Nephron progenitor cell (in vitro differentiated cells): ENCODE data around the gene ITGB7.
"Not testable (repeated sequence)": the region's sequence is repeated elsewhere in the genome, so short reads cannot be mapped to it uniquely, and the experiment has no call there.

Experiments used
- DNase-seq: peaks from one replicate; pipeline ENCODE4 v3.0.0; 2021
- H3K27ac Mint-ChIP-seq: 2 replicates; pipeline ENCODE4 v1.8.0; 2021; ENCODE audit warnings: mild to moderate bottlenecking, moderate library complexity, mixed read lengths
- H3K27me3 Mint-ChIP-seq: 2 replicates; pipeline ENCODE4 v1.8.0; 2021; ENCODE audit warnings: mild to moderate bottlenecking, low read depth, mixed read lengths; ENCODE audit not compliant: poor library complexity
- H3K36me3 Mint-ChIP-seq: 2 replicates; pipeline ENCODE4 v1.8.0; 2021; ENCODE audit warnings: low read depth, mixed read lengths
- H3K4me1 Mint-ChIP-seq: 2 replicates; pipeline ENCODE4 v1.8.0; 2021; ENCODE audit warnings: mixed read lengths
- H3K4me3 Mint-ChIP-seq: 2 replicates; pipeline ENCODE4 v1.8.0; 2021; ENCODE audit warnings: mild to moderate bottlenecking, moderate library complexity, mixed read lengths
- H3K9me3 Mint-ChIP-seq: 2 replicates; pipeline ENCODE4 v1.8.0; 2021; ENCODE audit warnings: mild to moderate bottlenecking, moderate library complexity, mixed read lengths
- TF ChIP-seq, protein P1 (sequence below): fragments of 200-600 bp; sonication (generic); IDR thresholded peaks from 2 replicates; pipeline ENCODE4 v1.5.0; 2021; ENCODE audit warnings: antibody characterized with exemption

ITGB7 gene

DNA sequence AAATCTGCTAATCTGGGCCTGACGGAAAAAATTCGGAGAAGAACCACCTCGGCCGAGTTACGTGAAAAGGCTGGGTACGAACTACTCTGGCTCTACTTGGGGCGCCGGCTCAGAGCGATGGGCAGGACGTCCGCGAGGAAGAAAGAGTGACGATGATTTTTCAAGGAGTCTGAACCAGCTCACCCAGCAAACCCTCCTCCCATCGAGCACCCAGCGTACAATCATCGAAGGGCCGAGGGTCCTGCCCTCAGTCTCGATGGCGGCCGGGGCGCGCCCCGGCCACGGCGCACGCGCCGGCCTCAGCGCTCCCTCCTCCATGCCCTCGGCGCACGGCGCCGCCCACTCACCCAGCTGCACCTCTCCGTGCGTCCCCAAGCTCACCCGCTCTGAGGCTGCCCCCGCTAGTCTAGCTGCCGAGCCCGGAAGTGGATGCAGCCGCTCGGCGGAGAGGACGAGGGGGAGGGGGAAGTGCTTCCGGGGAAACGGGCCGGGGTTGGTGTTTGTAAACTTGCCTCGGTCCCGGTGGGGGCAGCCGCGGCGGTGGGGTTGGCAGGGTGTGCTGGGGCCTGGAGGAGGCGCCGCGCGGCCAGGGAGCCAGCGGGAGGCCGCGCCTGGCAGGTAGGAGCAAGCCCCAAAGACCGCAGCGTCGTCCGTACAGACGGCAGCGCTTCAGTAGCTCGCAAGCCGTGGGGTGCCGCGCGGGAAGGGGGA, 26.7 kb downstream of the ITGB7 start, which contains the start of the genes CSAD and ZNF740:
Gene CSAD, minus strand, starts transcription at position 706 of the 711 bp plus-strand sequence. CDS start 7,455 bp downstream, outside the sequence.
Gene ZNF740, plus strand, starts transcription at position 503 of the 711 bp plus-strand sequence. CDS start 1,262 bp downstream, outside the sequence.
- H3K4me3 Mint-ChIP-seq: peak within 1 kb of the TSS; percentile 94
- H3K36me3 Mint-ChIP-seq: peaks cover 42% of the 10 kb centered on the region
- peak within 1 kb of the TSS; percentile 99 for H3K27ac Mint-ChIP-seq
- no peaks in the 10 kb centered on the region for H3K9me3 Mint-ChIP-seq
- H3K4me1 Mint-ChIP-seq: peaks cover 64% of the 10 kb centered on the region
- TF ChIP-seq, protein P1, sequence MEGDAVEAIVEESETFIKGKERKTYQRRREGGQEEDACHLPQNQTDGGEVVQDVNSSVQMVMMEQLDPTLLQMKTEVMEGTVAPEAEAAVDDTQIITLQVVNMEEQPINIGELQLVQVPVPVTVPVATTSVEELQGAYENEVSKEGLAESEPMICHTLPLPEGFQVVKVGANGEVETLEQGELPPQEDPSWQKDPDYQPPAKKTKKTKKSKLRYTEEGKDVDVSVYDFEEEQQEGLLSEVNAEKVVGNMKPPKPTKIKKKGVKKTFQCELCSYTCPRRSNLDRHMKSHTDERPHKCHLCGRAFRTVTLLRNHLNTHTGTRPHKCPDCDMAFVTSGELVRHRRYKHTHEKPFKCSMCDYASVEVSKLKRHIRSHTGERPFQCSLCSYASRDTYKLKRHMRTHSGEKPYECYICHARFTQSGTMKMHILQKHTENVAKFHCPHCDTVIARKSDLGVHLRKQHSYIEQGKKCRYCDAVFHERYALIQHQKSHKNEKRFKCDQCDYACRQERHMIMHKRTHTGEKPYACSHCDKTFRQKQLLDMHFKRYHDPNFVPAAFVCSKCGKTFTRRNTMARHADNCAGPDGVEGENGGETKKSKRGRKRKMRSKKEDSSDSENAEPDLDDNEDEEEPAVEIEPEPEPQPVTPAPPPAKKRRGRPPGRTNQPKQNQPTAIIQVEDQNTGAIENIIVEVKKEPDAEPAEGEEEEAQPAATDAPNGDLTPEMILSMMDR: no peak
- peaks cover 3% of the 10 kb centered on the region for H3K27me3 Mint-ChIP-seq
- peak; percentile 94 for DNase-seq

DNA sequence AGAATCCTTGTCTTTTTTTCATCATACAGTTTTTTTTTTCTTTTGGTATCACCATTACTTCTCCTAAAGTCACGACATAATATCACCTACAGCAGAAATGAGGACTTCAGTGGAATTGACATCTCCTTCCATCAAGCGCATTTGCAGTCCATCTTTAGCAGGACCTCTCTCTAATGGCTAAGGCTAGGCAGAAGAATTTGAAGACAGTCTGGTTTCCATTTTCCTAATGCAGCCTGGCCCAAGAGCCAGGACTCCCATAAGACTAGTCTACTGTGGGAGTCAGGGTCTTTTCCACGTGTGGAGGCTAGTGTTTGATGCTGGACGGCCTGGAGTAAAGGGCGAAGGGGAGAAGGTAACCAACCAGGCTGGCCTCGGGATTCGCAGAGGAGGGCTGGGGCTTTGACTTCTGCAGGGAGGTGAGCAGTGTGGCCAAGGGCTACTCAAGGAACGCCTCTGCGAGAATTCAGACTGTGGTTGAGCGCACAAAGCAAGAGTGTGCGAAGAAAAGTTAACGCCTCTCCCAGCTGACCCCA, 27.3 kb downstream of the ITGB7 start:
- peak; percentile 33 for DNase-seq
- TF ChIP-seq, protein P1: no peak
- peak overlapping the region; percentile 85 for H3K4me3 Mint-ChIP-seq
- H3K27me3 Mint-ChIP-seq: peaks cover 3% of the 10 kb centered on the region
- H3K36me3 Mint-ChIP-seq: peaks cover 36% of the 10 kb centered on the region
- H3K9me3 Mint-ChIP-seq: no peaks in the 10 kb centered on the region
- peak overlapping the region; percentile 97 for H3K27ac Mint-ChIP-seq
- H3K4me1 Mint-ChIP-seq: peaks cover 67% of the 10 kb centered on the region

DNA sequence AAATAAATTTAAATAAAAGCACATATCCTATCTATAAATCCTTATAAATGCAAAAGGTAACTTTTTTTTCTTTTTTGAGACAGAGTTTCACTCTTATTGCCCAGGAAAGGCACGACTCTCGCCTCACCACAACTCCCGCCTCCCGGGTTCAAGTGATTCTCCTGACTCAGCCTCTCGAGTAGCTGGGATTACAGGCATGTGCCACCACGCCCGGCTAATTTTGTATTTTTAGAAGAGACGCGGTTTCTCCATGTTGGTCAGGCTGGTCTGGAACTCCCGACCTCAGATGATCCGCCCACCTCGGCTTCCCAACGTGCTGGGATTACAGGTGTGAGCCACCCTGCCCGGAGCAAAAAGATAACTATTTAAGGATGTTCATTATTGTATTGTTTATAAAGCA, 28.2 kb downstream of the ITGB7 start:
- peak overlapping the region; percentile 97 for H3K27ac Mint-ChIP-seq

DNA sequence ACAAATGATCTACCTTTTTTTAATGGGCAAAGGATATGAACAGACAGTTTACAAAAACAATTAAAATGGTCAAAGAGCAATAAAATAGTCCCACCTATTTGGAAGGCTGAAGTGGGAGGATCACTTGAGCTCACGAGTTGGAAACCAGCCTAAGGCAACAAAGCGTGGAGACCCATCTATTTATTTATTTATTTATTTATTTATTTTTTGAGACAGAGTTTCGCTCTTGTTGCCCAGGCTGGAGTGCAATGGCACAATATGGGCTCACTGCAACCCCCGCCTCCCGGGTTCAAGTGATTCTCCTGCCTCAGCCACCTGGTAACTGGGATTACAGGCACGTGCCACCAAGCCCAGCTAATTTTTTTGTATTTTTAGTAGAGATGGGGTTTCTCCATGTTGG, 29.6 kb downstream of the ITGB7 start:
- H3K4me1 Mint-ChIP-seq: peaks cover 59% of the 10 kb centered on the region
- H3K9me3 Mint-ChIP-seq, H3K27me3 Mint-ChIP-seq, H3K27ac Mint-ChIP-seq, H3K4me3 Mint-ChIP-seq, DNase-seq: not testable (repeated sequence)
- H3K36me3 Mint-ChIP-seq: peaks cover 13% of the 10 kb centered on the region

More for the DNA sequence above, 28.2 kb downstream of the ITGB7 start:
- not testable (repeated sequence) for H3K9me3 Mint-ChIP-seq, H3K27me3 Mint-ChIP-seq, DNase-seq
- Mint-ChIP-seq H3K36me3 (peaks cover 27% of the 10 kb centered on the region), H3K4me3 (peak overlapping the region; percentile 85), H3K4me1 (peaks cover 60% of the 10 kb centered on the region)

DNA sequence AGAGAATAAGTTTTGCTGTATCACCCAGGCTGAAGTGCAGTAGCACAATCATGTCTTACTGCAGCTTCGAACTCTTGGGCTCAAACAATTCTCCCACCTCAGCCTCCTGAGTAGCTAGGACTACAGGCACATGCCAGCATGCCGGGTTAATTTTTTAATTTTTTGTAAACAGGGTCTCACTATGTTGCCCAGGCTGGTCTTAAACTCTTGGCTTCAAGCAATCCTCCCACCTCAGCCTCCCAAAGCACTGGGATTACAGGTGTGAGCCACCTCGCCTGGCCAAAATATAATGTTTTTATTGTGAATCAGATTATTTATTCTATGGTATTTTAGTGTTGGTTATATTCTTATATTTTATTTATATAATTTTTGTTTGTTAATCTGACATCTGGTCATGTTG, 30.3 kb downstream of the ITGB7 start:
- no peak for DNase-seq
- Mint-ChIP-seq H3K27me3 (peaks cover 7% of the 10 kb centered on the region), H3K27ac (no peak overlapping the region), H3K4me1 (peaks cover 57% of the 10 kb centered on the region), H3K4me3 (no peak overlapping the region), H3K9me3 (no peaks in the 10 kb centered on the region), H3K36me3 (peaks cover 6% of the 10 kb centered on the region)
- TF ChIP-seq, protein P1: no peak

DNA sequence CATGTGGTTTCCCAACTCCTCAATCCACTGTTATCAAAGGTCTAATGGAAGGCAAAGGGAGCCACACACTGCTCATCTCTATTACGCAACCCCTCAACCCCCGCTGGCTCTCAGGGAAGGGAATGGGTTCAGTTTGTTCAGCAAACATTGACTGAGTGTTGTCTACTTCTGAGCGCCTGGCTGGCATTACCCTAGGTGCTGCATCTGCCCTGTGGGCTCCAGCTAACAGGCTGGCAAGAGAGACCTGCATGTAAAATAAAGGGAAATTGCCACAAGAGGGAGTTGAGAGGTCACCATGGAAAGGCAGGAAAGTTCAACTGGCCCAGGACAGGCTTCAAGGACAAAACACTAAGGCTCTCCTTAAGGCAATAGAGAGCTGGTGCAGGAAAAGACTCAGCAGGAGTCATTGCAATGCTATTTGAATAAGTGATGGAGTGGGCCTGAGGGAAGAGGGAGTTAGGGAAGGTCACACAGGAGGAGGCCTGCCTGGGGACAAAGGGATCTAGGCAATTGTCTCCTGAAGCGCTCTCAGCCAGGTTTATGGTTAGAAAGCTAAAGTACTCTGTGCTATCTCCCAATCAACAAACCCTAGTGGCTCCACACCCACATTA, 32.1 kb downstream of the ITGB7 start:
- no peak for DNase-seq
- TF ChIP-seq, protein P1: peak; percentile 14
- Mint-ChIP-seq H3K27ac (no peak overlapping the region), H3K9me3 (no peaks in the 10 kb centered on the region), H3K36me3 (no peaks in the 10 kb centered on the region), H3K4me1 (peaks cover 66% of the 10 kb centered on the region), H3K27me3 (peaks cover 7% of the 10 kb centered on the region), H3K4me3 (no peak overlapping the region)
